CD14-positive monocyte (primary cell): ENCODE results near the gene CDC25B. TPM values are rescaled to one million over a fixed set of nuclear protein-coding genes. Genes with fewer than 3 reads are reported as not detected.

Source experiments
- DNase-seq, 3 donors: peaks; one replicate each; pipeline ENCODE4 v3.0.0-alpha.2; 2011 to 2022
- H2AFZ ChIP-seq: 2 replicates; pipeline ENCODE4 v1.6.0; 2012; ENCODE audit warnings: mild to moderate bottlenecking, low read depth, low read length, inconsistent platforms; ENCODE audit not compliant: insufficient read depth, poor library complexity, severe bottlenecking
- H3K27ac ChIP-seq, 2 donors: 1 replicate in 1 of 2; 2 replicates in 1 of 2; pipeline ENCODE4 v1.5.1; 2012 to 2013; ENCODE audit warnings: low read length in 2 of 2, control low read depth in 1 of 2, inconsistent platforms in 1 of 2, low read depth in 1 of 2, mild to moderate bottlenecking in 1 of 2
- H3K27me3 ChIP-seq, 2 donors: one replicate each; pipeline versions ENCODE4 v1.6.0 to v1.6.1; 2011 to 2013; ENCODE audit warnings: low read length in 2 of 2; ENCODE audit not compliant: control insufficient read depth in 2 of 2, insufficient read depth in 2 of 2
- H3K36me3 ChIP-seq, 2 donors: replicated peaks in 1 of 2; 1 replicate in 1 of 2; 2 replicates in 1 of 2; pipeline versions ENCODE4 v1.5.1 to v1.6.1; 2012 to 2013; ENCODE audit warnings: low read length in 2 of 2, control low read depth in 1 of 2, inconsistent platforms in 1 of 2, mild to moderate bottlenecking in 1 of 2; ENCODE audit not compliant: insufficient read depth in 2 of 2, control insufficient read depth in 1 of 2
- H3K4me1 ChIP-seq, 2 donors: 1 replicate in 1 of 2; 2 replicates in 1 of 2; pipeline versions ENCODE4 v1.5.1 to v1.6.1; 2012 to 2013; ENCODE audit warnings: low read length in 2 of 2, control low read depth in 1 of 2, inconsistent platforms in 1 of 2, mild to moderate bottlenecking in 1 of 2, moderate library complexity in 1 of 2; ENCODE audit not compliant: insufficient read depth in 2 of 2, control insufficient read depth in 1 of 2
- H3K4me2 ChIP-seq: replicated peaks from 2 replicates; pipeline ENCODE3; 2012; ENCODE audit warnings: low read length, moderate library complexity, mild to moderate bottlenecking; ENCODE audit not compliant: poor library complexity, severe bottlenecking; ENCODE audit errors: extremely low read depth
- H3K4me3 ChIP-seq, 3 experiments: fragments of 200-600 bp in 1 of 3; sonication (generic) in 1 of 3; replicated peaks in 1 of 3; 1 replicate in 2 of 3; 2 replicates in 1 of 3; pipeline ENCODE4 v1.5.1; 2011 to 2013; ENCODE audit warnings: low read length in 3 of 3, mild to moderate bottlenecking in 3 of 3, control low read depth in 2 of 3, low read depth in 2 of 3, inconsistent platforms in 1 of 3, moderate library complexity in 1 of 3
- H3K79me2 ChIP-seq: 2 replicates; pipeline ENCODE4 v1.6.0; 2012; ENCODE audit warnings: mild to moderate bottlenecking, control low read depth, inconsistent platforms, low read length, moderate library complexity; ENCODE audit not compliant: insufficient read depth
- H3K9ac ChIP-seq: 2 replicates; pipeline ENCODE4 v1.6.0; 2017; ENCODE audit warnings: low read length, mild to moderate bottlenecking; ENCODE audit not compliant: insufficient read depth, poor library complexity, severe bottlenecking
- H3K9me3 ChIP-seq, 2 donors: replicated peaks in 1 of 2; 1 replicate in 1 of 2; 2 replicates in 1 of 2; pipeline versions ENCODE4 v1.5.1 to v1.6.1; 2012 to 2013; ENCODE audit warnings: low read length in 2 of 2, control low read depth in 1 of 2; ENCODE audit not compliant: control insufficient read depth in 1 of 2, insufficient read depth in 1 of 2
- H4K20me1 ChIP-seq: 2 replicates; pipeline ENCODE4 v1.6.0; 2012; ENCODE audit warnings: mild to moderate bottlenecking, low read length, control low read depth, moderate library complexity; ENCODE audit not compliant: insufficient read depth
- H3K27ac Mint-ChIP-seq, 7 donors: one replicate each; pipeline ENCODE4 v1.8.0; 2020; ENCODE audit warnings: mild to moderate bottlenecking in 7 of 7, mixed read lengths in 7 of 7, moderate library complexity in 6 of 7, inconsistent platforms in 2 of 7
- H3K27me3 Mint-ChIP-seq, 3 donors: one replicate each; pipeline ENCODE4 v1.8.0; 2021 to 2022; ENCODE audit warnings: low read depth in 3 of 3, mild to moderate bottlenecking in 3 of 3, mixed read lengths in 3 of 3, moderate library complexity in 3 of 3, inconsistent platforms in 1 of 3
- H3K36me3 Mint-ChIP-seq, 2 donors: one replicate each; pipeline ENCODE4 v1.8.0; 2020; ENCODE audit warnings: mixed read lengths in 2 of 2, inconsistent platforms in 1 of 2, mild to moderate bottlenecking in 1 of 2
- H3K4me1 Mint-ChIP-seq: one replicate; pipeline ENCODE4 v1.8.0; 2020; ENCODE audit warnings: mild to moderate bottlenecking, mixed read lengths
- H3K4me3 Mint-ChIP-seq, 2 donors: one replicate each; pipeline ENCODE4 v1.8.0; 2020; ENCODE audit warnings: mild to moderate bottlenecking in 2 of 2, mixed read lengths in 2 of 2, moderate library complexity in 1 of 2
- H3K9me3 Mint-ChIP-seq, 7 donors: one replicate each; pipeline ENCODE4 v1.8.0; 2020 to 2022; ENCODE audit warnings: mixed read lengths in 7 of 7, mild to moderate bottlenecking in 6 of 7, moderate library complexity in 6 of 7, inconsistent platforms in 2 of 7
- WGBS: methylation state at CpG from one replicate; pipeline ENCODE4 v1.1.5; 2013; ENCODE audit warnings: missing lambda C conversion rate; ENCODE audit not compliant: insufficient coverage; 5-methylcytosine and 5-hydroxymethylcytosine counted together
- intact Hi-C, 2 donors: fragments of 100-400 bp; cut with micrococcal nuclease; formaldehyde crosslinking; loops; one replicate each; pipeline versions ENCODE4 v1.15.0 to v1.15.1; 2023
- polyA plus RNA-seq, 3 donors: library from polyadenylated mRNA; depleted of rRNA in 1 of 3; unstranded in 2 of 3; stranded (reverse) in 1 of 3; fragments of 300-500 nt in 2 of 3; fragments of >200 nt in 1 of 3; fragmentation: Illumina TruSeq in 2 of 3; gene quantifications; 1 replicate in 2 of 3; 2 replicates in 1 of 3; pipeline ENCODE4 v1.2.3, GENCODE V29; 2012 to 2021
- TF ChIP-seq, protein P1 (sequence below): fragments of 200-600 bp; IDR thresholded peaks from one replicate; pipeline ENCODE4 v1.8.0; 2022; ENCODE audit warnings: antibody characterized with exemption, mild to moderate bottlenecking

CDC25B gene
- polyA plus RNA-seq, 3 donors, result 3.6 to 35.6 (median 4.0) TPM

- Mint-ChIP-seq H3K4me3 (no peak overlapping the region), H3K27me3 (peaks cover 2 to 21% (median 10%) of the 10 kb centered on the region in 3 donors), H3K36me3 (peaks cover 22 to 30% of the 10 kb centered on the region in 2 donors), H3K9me3 (peaks cover 0 to 3% (median 0%) of the 10 kb centered on the region in 7 donors), H3K27ac (no peak overlapping the region), H3K4me1 (peaks cover 16% of the 10 kb centered on the region)
- Histone ChIP-seq H4K20me1 (peaks cover 26% of the 10 kb centered on the region), H3K79me2 (peaks cover 5% of the 10 kb centered on the region), H3K4me1 (peaks cover 8 to 32% of the 10 kb centered on the region in 2 donors), H3K4me2 (no peak overlapping the region), H3K4me3 (no peak overlapping the region), H3K9ac (no peak overlapping the region), H3K36me3 (peaks cover 18 to 31% of the 10 kb centered on the region in 2 donors), H2AFZ (no peak overlapping the region), H3K9me3 (no peaks in the 10 kb centered on the region), H3K27ac (no peak overlapping the region), H3K27me3 (no peaks in the 10 kb centered on the region)
- 64% methylated on average over 72 of the region's 72 CpGs for WGBS
- peak in 2 of 3 donors; percentile 25 to 28 for DNase-seq
- intact Hi-C loops, result loop anchor here (2.0 to 5.0 kb wide), 2 partner anchors 73 kb away; no protein-coding TSS in a partner anchor
- TF ChIP-seq, protein P1, sequence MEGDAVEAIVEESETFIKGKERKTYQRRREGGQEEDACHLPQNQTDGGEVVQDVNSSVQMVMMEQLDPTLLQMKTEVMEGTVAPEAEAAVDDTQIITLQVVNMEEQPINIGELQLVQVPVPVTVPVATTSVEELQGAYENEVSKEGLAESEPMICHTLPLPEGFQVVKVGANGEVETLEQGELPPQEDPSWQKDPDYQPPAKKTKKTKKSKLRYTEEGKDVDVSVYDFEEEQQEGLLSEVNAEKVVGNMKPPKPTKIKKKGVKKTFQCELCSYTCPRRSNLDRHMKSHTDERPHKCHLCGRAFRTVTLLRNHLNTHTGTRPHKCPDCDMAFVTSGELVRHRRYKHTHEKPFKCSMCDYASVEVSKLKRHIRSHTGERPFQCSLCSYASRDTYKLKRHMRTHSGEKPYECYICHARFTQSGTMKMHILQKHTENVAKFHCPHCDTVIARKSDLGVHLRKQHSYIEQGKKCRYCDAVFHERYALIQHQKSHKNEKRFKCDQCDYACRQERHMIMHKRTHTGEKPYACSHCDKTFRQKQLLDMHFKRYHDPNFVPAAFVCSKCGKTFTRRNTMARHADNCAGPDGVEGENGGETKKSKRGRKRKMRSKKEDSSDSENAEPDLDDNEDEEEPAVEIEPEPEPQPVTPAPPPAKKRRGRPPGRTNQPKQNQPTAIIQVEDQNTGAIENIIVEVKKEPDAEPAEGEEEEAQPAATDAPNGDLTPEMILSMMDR, result peak; percentile 92
Measured at GRCh38 chr20:3749689-3750531, 46.2 kb upstream of the CDC25B start.

DNA sequence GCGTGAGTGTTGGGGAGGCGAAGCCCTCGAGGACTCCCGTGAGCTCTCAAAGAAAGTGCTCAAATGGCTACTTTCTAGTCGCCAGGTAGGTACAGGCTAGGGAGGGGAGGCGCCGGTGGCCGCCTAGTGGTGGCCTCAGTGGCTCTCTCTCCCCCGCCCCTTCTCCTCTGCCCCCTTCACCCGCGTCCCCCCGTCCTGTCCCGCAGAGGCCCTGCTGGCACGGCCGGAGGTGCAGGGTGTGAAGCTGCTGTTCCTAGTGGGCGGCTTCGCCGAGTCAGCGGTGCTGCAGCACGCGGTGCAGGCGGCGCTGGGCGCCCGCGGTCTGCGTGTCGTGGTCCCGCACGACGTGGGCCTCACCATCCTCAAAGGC lies 44.8 kb upstream of the CDC25B start:
- TF ChIP-seq, protein P1, result no peak
- H3K9me3 ChIP-seq, result no peaks in the 10 kb centered on the region
- peaks cover 31 to 44% of the 10 kb centered on the region in 2 donors for H3K36me3 ChIP-seq
- Mint-ChIP-seq H3K36me3 (peaks cover 35 to 43% of the 10 kb centered on the region in 2 donors), H3K27me3 (peaks cover 2 to 10% (median 7%) of the 10 kb centered on the region in 3 donors), H3K4me3 (no peak overlapping the region), H3K9me3 (no peaks in the 10 kb centered on the region), H3K27ac (no peak overlapping the region), H3K4me1 (peaks cover 14% of the 10 kb centered on the region)
- WGBS, result 87% methylated on average over 25 of the region's 31 CpGs
- peaks cover 5 to 27% of the 10 kb centered on the region in 2 donors for H3K4me1 ChIP-seq
- H3K27ac ChIP-seq, result no peak overlapping the region
- H3K4me2 ChIP-seq, result peak overlapping the region; percentile 69
- no peaks in the 10 kb centered on the region for H3K27me3 ChIP-seq
- H3K79me2 ChIP-seq, result peaks cover 17% of the 10 kb centered on the region
- peak overlapping the region in 1 of 3 experiments; percentile 64 for H3K4me3 ChIP-seq
- no peak overlapping the region for H2AFZ ChIP-seq
- H4K20me1 ChIP-seq, result peaks cover 35% of the 10 kb centered on the region
- intact Hi-C loops, result no loop called here
- DNase-seq, result no peak
- no peak overlapping the region for H3K9ac ChIP-seq
